Left ventricle myocardium inferior (tissue), 1 donor: ENCODE results near the gene MAP3K13. TPM values are rescaled to one million over a fixed set of nuclear protein-coding genes. Genes with fewer than 3 reads are reported as not detected.
"Not testable (repeated sequence)": the region's sequence is repeated elsewhere in the genome, so short reads cannot be mapped to it uniquely, and the experiment has no call there.

Source experiments
- DNase-seq: peaks from one replicate; pipeline ENCODE4 v3.0.0-alpha.2; 2020
- H3K27ac ChIP-seq: fragments of 200-600 bp; replicated peaks from 2 replicates; pipeline ENCODE4 v1.8.0; 2021
- H3K27me3 ChIP-seq: fragments of 200-600 bp; 2 replicates; pipeline ENCODE4 v1.8.0; 2021; ENCODE audit warnings: low read depth
- H3K36me3 ChIP-seq: fragments of 200-600 bp; 2 replicates; pipeline ENCODE4 v1.8.0; 2021
- H3K4me1 ChIP-seq: fragments of 200-600 bp; 2 replicates; pipeline ENCODE4 v1.8.0; 2021
- H3K4me3 ChIP-seq: fragments of 200-600 bp; 2 replicates; pipeline ENCODE4 v1.8.0; 2021; ENCODE audit warnings: mild to moderate bottlenecking, moderate library complexity
- H3K9me3 ChIP-seq: fragments of 200-600 bp; replicated peaks from 2 replicates; pipeline ENCODE4 v1.8.0; 2021
- intact Hi-C: fragments of 100-400 bp; cut with micrococcal nuclease; formaldehyde crosslinking; loops from one replicate; pipeline ENCODE4 v1.11.0; 2022
- total RNA-seq: library from RNA; stranded (reverse); fragmentation: NEBNext Ultra II Directional; extraction: Animal tissue kit (Norgen Biotek cat#: 25700); gene quantifications from one replicate; pipeline ENCODE4 v1.2.1, GENCODE V29; 2021
- TF ChIP-seq, protein P1 (sequence below): fragments of 200-600 bp; IDR thresholded peaks from 2 replicates; pipeline ENCODE4 v1.8.0; 2021; ENCODE audit warnings: antibody characterized with exemption, mild to moderate bottlenecking, borderline replicate concordance
- donor health status: DM: no; HTN: yes; CAD: no; lungs with severe emphysema.

MAP3K13 gene
- total RNA-seq, 1 donor from 2014 or later = 8.4 TPM

DNA sequence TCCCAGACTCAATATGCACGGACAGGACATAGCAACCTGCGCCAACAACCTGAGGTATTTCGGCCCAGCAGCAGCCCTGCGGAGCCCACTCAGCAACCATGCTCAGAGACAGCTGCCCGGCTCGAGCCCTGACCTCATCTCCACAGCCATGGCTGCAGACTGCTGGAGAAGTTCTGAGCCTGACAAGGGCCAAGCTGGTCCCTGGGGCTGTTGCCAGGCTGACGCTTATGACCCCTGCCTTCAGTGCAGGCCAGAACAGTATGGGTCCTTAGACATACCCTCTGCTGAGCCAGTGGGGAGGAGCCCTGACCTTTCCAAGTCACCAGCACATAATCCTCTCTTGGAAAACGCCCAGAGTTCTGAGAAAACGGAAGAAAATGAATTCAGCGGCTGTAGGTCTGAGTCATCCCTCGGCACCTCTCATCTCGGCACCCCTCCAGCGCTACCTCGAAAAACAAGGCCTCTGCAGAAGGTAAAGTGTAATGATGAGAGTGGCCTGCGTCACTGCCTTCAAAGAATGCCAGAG, 110.4 kb downstream of the MAP3K13 start:
- Histone ChIP-seq H3K9me3 (no peaks in the 10 kb centered on the region), H3K27me3 (no peaks in the 10 kb centered on the region), H3K4me1 (no peaks in the 10 kb centered on the region), H3K27ac (no peak overlapping the region), H3K36me3 (peaks cover 45% of the 10 kb centered on the region), H3K4me3 (no peak overlapping the region)
- no peak for DNase-seq
- intact Hi-C loops = no loop called here
- TF ChIP-seq, protein P1, sequence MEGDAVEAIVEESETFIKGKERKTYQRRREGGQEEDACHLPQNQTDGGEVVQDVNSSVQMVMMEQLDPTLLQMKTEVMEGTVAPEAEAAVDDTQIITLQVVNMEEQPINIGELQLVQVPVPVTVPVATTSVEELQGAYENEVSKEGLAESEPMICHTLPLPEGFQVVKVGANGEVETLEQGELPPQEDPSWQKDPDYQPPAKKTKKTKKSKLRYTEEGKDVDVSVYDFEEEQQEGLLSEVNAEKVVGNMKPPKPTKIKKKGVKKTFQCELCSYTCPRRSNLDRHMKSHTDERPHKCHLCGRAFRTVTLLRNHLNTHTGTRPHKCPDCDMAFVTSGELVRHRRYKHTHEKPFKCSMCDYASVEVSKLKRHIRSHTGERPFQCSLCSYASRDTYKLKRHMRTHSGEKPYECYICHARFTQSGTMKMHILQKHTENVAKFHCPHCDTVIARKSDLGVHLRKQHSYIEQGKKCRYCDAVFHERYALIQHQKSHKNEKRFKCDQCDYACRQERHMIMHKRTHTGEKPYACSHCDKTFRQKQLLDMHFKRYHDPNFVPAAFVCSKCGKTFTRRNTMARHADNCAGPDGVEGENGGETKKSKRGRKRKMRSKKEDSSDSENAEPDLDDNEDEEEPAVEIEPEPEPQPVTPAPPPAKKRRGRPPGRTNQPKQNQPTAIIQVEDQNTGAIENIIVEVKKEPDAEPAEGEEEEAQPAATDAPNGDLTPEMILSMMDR = no peak

DNA sequence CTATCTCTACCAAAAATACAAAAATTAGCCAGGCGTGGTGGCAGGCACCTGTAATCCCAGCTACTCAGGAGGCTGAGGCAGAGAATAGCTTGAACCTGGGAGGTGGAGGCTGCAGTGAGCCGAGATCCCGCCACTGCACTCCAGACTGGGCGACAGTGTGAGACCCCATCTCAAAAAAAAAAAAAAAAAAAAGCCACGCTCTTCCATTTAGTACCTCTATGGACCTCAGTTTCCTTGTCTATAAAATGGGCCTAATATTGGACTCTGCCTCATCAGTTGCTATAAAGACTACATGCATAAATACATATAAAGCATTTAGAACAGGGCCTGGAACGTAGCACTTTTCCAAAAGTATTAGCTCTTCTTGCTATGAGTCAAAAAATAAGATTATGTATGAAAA, 112.0 kb downstream of the MAP3K13 start:
- intact Hi-C loops, H3K9me3 ChIP-seq, H3K4me1 ChIP-seq, H3K4me3 ChIP-seq, DNase-seq, H3K27me3 ChIP-seq, H3K27ac ChIP-seq: not testable (repeated sequence)
- peaks cover 42% of the 10 kb centered on the region for H3K36me3 ChIP-seq

DNA sequence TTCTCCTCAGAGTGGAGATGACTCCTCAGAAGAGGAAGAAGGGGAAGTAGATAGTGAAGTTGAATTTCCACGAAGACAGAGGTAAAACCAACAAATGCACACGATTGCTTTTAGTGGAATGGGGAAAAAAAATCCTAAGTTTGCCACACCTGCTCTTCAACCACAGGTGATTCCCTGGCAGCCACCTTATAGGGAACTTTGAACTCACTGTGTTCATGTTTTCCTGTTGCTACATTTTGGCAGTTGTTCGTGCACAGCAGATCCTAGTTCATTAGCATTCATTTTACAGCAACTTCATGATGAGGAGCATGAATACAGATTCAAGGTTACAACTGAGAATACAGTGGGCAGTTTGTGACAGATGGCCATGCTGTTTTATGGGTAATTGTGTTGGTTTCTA, 114.4 kb downstream of the MAP3K13 start:
- no peak for DNase-seq
- no peaks in the 10 kb centered on the region for H3K27me3 ChIP-seq
- no peaks in the 10 kb centered on the region for H3K9me3 ChIP-seq
- intact Hi-C loops = no loop called here
- H3K36me3 ChIP-seq = peaks cover 66% of the 10 kb centered on the region
- H3K4me3 ChIP-seq = no peak overlapping the region
- H3K4me1 ChIP-seq = no peaks in the 10 kb centered on the region
- TF ChIP-seq, protein P1 = no peak
- H3K27ac ChIP-seq = no peak overlapping the region

DNA sequence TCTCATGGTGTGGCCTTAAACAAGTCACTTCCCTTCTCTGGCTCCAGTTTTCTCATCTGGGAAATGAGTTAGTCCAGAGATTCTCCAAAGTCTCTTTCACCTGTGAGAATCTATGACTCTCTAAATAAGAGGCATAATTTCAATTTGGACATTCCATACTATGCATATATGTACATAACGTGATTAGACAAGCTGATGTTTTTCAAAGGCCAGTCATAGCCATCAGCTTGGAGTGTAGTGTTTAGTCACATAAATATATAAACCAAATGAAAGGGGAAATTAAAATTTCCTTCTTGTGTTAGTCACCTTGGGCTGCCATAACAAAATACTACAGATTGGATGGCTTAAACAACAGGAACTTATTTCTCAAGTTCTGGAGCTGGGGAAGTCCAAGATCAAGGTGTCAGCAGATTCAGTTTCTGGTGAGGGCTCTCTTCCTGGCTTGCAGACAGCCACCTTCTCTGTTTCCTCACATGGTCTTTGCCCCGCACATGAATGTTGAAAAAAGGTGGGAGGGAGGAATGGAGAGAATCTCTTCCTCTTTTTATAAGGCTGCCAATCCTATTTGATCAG, 116.5 kb downstream of the MAP3K13 start:
- no peak overlapping the region for H3K4me3 ChIP-seq
- H3K4me1 ChIP-seq = no peaks in the 10 kb centered on the region
- TF ChIP-seq, protein P1 = no peak
- H3K27me3 ChIP-seq = no peaks in the 10 kb centered on the region
- no peak overlapping the region for H3K27ac ChIP-seq
- no peaks in the 10 kb centered on the region for H3K9me3 ChIP-seq
- intact Hi-C loops = no loop called here
- H3K36me3 ChIP-seq = peaks cover 59% of the 10 kb centered on the region
- DNase-seq = no peak

DNA sequence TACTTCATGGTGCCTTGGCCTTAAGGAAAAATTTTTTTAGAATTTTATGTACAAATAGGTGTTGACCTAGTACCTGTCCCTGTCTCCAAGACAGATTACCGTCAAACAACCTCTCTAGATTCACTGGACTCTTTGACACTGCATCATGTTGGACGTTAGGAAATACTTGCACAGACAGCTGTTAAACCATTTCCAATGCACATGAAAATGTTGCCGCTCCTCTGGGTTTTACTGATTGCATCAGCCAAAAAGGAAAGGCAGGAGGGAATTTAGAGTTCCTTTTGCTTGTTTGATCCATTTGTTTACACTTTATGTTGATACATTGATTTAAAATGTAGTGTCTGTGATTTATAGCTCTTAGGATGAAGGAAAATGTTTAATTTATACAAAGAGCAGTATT, 121.4 kb downstream of the MAP3K13 start:
- TF ChIP-seq, protein P1 = no peak
- Histone ChIP-seq H3K36me3 (peaks cover 58% of the 10 kb centered on the region), H3K27ac (no peak overlapping the region), H3K4me3 (no peak overlapping the region), H3K4me1 (no peaks in the 10 kb centered on the region), H3K27me3 (no peaks in the 10 kb centered on the region), H3K9me3 (no peaks in the 10 kb centered on the region)
- intact Hi-C loops = no loop called here
- DNase-seq = no peak

DNA sequence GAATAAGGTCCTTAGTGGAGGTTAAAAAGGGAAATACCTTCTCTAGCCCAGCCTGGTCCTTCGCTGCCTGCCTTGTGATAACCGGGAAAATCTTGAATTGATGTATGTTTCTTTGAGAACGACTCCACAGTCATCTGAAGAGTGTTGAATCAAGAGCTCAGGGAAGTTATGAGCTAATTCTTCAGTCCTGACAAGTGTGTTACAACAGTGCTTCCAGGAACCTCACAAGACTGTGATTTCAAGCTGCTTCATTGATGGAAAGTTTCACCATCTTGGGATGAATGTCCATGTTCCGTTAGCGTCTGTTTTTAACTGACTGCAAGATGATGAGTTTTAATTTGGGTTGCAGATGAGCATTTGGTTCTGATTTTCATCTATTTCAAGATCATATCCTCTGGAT, 123.5 kb downstream of the MAP3K13 start:
- H3K36me3 ChIP-seq = peaks cover 55% of the 10 kb centered on the region
- no peak overlapping the region for H3K4me3 ChIP-seq
- no peaks in the 10 kb centered on the region for H3K27me3 ChIP-seq
- no peak for DNase-seq
- intact Hi-C loops = no loop called here
- H3K9me3 ChIP-seq = no peaks in the 10 kb centered on the region
- TF ChIP-seq, protein P1 = no peak
- H3K4me1 ChIP-seq = no peaks in the 10 kb centered on the region
- no peak overlapping the region for H3K27ac ChIP-seq
